VCaP (cell line): ENCODE data around the gene MTA1.

Source experiments
- H3K27ac ChIP-seq: fragments of 450-650 bp; 2 replicates; pipeline ENCODE4 v1.5.1; 2017
- CTCF ChIP-seq: fragments of 450-650 bp; conservative IDR thresholded peaks from 2 replicates; pipeline ENCODE4 v1.5.1; 2017; ENCODE audit warnings: mild to moderate bottlenecking, moderate library complexity

The MTA1 gene

GRCh38 chr14:105430042-105430441, 10.4 kb downstream of the MTA1 start:
- H3K27ac ChIP-seq, result no peak overlapping the region
- TF ChIP-seq CTCF, result no peak

GRCh38 chr14:105430565-105430964, 10.9 kb downstream of the MTA1 start:
- H3K27ac ChIP-seq, result no peak overlapping the region
- TF ChIP-seq CTCF, result no peak

- H3K27ac ChIP-seq, result no peak overlapping the region
- no peak for TF ChIP-seq CTCF
Measured at GRCh38 chr14:105431256-105431655, 11.6 kb downstream of the MTA1 start.

GRCh38 chr14:105432657-105433056, 13.0 kb downstream of the MTA1 start:
- TF ChIP-seq CTCF, result no peak
- H3K27ac ChIP-seq, result no peak overlapping the region

- TF ChIP-seq CTCF, result no peak
- no peak overlapping the region for H3K27ac ChIP-seq
Measured at GRCh38 chr14:105433161-105433605, 13.6 kb downstream of the MTA1 start.

GRCh38 chr14:105436402-105436801, 16.8 kb downstream of the MTA1 start:
- TF ChIP-seq CTCF, result no peak
- no peak overlapping the region for H3K27ac ChIP-seq

GRCh38 chr14:105436891-105437722, 17.5 kb downstream of the MTA1 start:
- TF ChIP-seq CTCF, result no peak
- no peak overlapping the region for H3K27ac ChIP-seq
